NCI-H2227 treated with DMSO at 0.1 percent for 48 hours (cell line): ENCODE data around the gene SMTNL2.

Experiments
- DNase-seq: peaks from one replicate; lab custom pipeline; 2025; lab: John Stamatoyannopoulos, UW

SMTNL2 gene

DNA sequence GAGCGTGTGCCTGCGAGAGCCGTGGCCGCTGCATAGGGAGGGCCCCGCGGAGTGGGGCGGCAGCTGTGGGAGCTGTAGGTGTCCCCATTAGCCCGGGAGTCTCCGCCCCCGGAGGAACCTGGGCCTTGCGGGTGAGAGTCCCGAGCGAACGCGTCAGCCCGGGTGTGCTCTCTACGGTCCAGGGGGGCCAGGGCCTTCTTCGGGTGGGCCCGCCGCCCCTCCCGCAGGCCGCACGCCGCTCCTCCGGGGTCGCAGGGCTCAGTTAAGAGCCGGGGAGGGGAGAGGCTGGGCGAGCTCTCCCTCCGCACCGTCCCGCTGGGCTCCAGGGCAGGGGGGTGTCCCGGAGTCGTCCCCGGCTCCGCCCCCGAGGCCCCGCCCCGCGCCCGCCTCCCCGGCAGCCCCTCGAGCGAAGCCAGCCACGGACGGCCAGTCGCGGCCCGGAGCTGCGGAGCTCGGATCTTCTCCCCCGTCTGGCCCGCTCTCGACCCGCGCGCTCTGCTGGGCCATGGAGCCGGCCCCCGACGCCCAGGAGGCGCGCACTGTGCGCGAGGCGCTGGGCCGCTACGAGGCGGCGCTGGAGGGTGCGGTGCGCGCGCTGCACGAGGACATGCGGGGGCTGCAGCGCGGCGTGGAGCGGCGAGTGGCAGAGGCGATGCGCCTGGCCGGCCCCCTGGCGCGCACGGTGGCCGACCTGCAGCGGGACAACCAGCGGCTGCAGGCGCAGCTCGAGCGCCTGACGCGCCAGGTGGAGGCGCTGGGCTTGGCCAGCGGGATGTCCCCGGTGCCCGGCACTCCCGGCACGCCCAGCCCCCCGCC is at the start of gene SMTNL2:
TSS of gene SMTNL2 (plus strand) at position 429 of the 816 bp plus-strand sequence. CDS start at position 506, 77 bp downstream.
- DNase-seq = no peak

DNA sequence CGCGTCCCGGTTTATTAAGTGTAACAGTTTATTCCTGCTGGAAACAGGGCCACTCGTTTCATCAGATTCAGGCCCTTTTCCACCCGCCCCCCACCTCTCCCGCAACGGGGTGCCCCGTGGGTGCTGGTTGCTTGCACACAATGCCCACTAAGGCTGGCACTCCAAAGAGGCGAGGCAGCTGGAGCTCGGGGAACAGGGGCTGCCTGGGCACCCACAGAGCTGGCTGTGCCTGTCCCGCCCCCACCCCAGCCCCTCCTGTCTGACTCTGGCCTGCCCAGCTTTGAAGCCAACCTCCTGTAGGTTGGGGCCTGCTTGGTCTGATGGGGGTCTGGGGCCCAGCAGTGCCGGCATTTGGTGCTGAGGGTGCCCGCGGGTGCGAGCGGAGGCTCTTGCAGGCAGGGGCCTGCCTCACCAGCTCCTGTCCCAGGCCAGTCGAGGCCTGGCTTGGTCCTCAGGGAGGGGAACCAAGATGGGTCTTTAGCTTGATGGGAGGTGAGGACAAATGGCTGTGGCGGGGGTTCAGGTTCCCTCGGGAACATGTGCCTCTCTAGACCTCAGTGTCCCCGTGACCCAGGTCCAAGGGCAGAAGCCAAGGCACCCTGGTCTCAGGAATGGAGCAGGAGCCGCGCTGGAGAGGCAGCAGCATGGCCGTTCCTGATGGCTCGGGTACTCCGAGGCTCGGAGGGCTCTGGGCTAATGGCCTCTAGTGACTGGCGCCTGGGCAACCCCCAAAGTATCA is 49.2 kb upstream of the SMTNL2 start:
- DNase-seq = no peak

- DNase-seq = no peak
Measured at GRCh38 chr17:4535667-4536258, 48.6 kb upstream of the SMTNL2 start.

GRCh38 chr17:4536259-4536741 is 48.0 kb upstream of the SMTNL2 start:
- DNase-seq = no peak

DNA sequence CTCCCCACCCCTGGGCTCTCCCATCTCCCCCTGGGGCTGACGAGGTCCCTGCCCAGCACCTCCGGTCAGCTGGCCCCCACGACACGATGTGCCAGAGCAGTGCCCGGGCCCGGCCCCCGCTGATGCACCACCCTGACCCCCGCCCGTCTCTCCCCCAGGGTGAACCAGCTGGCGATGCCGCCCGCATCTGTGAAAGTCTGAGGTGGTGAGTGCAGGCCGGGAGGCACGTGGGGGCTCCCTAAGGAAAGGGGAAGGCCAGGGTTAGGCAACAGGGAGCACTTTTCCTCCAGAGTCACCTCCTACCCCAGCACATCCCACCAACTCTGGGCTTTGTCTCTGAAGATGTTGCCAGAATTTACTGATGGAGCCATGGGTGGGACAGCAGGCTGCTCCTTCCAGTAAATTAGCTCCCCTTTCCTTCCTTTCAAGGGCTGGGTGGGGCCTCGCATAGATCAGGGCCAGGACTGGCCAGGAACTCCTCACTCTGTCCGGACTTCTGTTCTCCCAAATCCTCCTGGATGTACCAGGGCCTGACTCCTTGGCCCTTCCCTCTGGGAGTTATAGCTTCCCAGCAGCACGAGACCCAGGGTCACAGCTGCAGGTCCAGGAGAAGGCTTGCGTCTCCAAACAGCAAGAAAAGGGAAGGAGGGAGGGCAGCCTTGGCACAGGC is 47.5 kb upstream of the SMTNL2 start:
- no peak for DNase-seq

GRCh38 chr17:4537451-4538235 is 46.7 kb upstream of the SMTNL2 start:
- DNase-seq = no peak

- DNase-seq = no peak
Measured at GRCh38 chr17:4538236-4539002, 45.9 kb upstream of the SMTNL2 start.

DNA sequence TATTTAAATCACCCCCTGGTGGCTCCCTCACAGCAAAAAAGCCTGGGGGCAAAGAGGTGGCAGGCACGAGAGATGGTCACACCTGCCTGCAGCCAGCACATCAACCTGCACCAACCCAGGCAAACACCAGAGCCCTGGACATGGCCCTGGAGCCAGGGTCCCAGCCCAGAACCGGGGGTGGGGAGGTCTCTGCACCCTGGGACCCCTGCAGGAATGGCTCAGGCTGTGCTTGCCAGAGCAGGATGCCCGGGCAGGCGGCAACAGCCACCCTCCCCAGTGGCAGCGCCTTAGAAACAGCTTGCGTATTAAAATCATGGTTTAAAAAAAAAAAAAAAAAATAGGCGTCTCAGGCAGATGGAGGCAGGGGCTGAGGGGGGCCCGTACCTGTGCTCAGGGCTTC is 45.3 kb upstream of the SMTNL2 start:
- DNase-seq = no peak

GRCh38 chr17:4539576-4540223 is 44.6 kb upstream of the SMTNL2 start:
- DNase-seq = no peak

DNA sequence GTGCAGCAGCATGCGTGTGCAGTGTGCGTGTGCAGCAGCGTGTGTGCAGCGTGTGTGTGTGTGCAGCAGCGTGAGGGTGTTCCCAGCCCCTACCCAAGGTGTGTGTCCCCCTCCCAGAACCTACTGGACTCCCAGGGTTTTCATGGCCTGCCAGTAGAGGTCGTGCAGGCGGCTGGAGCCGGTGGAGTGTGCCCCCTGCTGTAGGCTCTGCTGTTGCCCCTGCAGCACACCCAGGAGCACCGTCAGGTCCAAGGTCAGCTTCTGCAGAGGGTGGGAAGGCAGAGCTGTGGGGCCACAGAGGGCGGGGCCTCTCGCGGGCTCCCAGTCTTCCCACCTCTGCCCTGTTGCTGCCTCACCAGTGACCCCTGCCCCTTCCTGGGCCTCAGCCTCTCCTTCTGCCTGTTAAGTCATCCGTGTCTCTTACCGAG is 44.1 kb upstream of the SMTNL2 start:
- DNase-seq = no peak

DNA sequence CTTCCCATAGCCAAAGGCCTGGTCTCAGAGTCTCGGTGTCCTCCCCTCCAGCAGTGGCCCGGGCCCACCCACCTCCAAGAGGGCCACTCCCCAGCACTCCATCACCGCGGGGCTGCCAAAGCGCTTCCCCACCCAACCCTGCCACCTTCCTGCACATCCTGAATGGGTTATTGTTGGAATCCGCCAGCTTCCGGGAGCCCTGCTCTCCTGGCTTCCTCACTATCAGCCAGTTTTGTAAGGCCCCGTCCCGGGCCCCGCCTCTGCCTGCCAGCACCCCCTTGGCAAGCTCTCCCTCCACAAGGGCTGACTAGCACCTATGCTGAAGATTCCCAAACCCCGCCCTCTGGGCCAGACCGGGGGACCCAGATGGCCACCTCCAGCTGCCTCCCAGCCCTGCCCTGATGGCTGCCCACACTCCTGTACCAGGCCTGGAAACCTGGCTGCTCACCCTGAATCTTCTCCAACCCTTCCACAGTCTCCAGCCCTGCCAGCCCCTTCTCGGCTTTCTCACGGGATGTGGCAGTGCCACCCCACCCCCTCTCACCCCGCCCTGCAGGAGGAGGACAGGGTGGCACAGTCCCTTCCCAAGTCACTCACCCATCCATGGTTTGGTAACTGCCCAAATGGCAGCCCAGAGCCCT is 43.5 kb upstream of the SMTNL2 start:
- no peak for DNase-seq

- no peak for DNase-seq
Measured at GRCh38 chr17:4541328-4542002, 42.9 kb upstream of the SMTNL2 start.

DNA sequence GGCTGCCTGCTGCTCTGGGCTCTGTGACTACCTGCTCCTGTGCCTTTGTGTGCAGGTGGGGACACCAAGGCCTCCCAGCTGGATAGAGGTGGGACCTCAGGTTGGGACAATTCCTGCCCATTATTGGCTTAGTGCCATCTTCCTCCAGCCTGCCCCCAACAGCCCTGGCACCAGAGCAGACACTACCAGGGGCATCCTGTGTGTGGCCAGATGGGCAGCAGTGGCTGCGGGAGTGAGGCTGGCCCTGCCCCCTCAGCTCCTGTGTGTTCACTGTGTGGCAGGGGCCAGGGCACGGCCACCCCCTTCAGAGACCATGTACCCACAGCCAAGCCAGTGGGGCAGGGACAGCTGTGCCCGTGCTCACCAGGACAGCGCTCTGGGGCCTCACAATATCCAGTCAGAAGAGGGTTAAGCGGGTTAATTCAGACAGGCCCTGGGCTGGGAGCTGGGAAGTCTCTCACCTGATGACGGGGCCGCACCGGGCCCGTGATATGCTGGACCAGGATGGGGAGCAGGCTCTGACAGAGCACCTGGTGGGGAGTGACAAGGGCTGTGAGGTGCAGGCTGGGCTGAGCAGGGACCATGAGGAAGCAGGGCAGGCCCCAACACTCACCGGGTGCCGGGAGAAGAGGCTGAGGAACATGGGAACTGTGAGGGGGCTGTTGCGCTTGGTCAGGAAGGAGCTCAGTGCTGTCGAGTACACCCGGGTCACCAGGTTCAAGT is 42.2 kb upstream of the SMTNL2 start:
- no peak for DNase-seq

- no peak for DNase-seq
Measured at GRCh38 chr17:4542726-4543191, 41.6 kb upstream of the SMTNL2 start.

GRCh38 chr17:4543557-4544026 is 40.7 kb upstream of the SMTNL2 start:
- DNase-seq = no peak

GRCh38 chr17:4544135-4544950 is 40.0 kb upstream of the SMTNL2 start:
- no peak for DNase-seq

GRCh38 chr17:4544951-4545216 is 39.4 kb upstream of the SMTNL2 start:
- DNase-seq = no peak
